Spleen (tissue), 7 donors: ENCODE data around the gene NUP98.

Experiments used
- POLR2A ChIP-seq, 3 donors: fragments of 450-650 bp; IDR thresholded peaks; one replicate each; pipeline ENCODE4 v1.5.1; 2017; ENCODE audit warnings: antibody characterized with exemption in 3 of 3, mild to moderate bottlenecking in 1 of 3
- POLR2AphosphoS5 ChIP-seq, 3 donors: sonication (generic); formaldehyde crosslinking; IDR thresholded peaks; one replicate each; pipeline ENCODE4 v1.5.1; 2017; ENCODE audit warnings: antibody characterized with exemption in 3 of 3
- TF ChIP-seq, protein P1 (sequence below), 11 experiments: fragments of 200-600 bp in 7 of 11; fragments of 450-650 bp in 4 of 11; sonication (generic) in 4 of 11; IDR thresholded peaks in 8 of 11; conservative IDR thresholded peaks in 3 of 11; 1 replicate in 7 of 11; 2 replicates in 4 of 11; pipeline versions ENCODE4 v1.4.0 to v1.8.0; 2016 to 2021; ENCODE audit warnings: antibody characterized with exemption in 11 of 11, inconsistent platforms in 4 of 11, mild to moderate bottlenecking in 1 of 11
- donor health status: DM: no; HTN: no; CAD: no; lungs with moderate emphysema.
- donor health status: DM: no; HTN: no; CAD: no.
- donor health status: DM: no; HTN: no; CAD: no.

DNA sequence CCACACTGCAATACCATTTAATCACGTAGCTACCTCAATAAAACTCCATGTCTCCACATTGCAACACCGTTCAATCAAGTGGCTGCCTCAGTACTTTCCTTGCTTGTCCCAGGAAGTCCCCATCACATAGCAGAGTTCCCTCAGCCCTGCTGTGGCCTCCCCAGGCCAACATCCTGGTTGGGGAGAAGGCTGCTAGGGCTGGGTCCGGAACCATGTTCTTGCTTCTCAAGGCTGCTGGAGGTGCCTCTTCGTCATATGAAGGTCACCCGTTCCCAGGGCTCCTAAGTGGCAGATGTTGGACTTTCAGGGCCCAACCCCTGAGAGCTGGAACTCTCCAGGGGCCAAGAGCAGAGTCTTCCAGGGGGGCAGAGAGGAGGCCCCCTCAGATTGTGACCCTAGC is 158.8 kb downstream of the NUP98 start:
- TF ChIP-seq, protein P1, sequence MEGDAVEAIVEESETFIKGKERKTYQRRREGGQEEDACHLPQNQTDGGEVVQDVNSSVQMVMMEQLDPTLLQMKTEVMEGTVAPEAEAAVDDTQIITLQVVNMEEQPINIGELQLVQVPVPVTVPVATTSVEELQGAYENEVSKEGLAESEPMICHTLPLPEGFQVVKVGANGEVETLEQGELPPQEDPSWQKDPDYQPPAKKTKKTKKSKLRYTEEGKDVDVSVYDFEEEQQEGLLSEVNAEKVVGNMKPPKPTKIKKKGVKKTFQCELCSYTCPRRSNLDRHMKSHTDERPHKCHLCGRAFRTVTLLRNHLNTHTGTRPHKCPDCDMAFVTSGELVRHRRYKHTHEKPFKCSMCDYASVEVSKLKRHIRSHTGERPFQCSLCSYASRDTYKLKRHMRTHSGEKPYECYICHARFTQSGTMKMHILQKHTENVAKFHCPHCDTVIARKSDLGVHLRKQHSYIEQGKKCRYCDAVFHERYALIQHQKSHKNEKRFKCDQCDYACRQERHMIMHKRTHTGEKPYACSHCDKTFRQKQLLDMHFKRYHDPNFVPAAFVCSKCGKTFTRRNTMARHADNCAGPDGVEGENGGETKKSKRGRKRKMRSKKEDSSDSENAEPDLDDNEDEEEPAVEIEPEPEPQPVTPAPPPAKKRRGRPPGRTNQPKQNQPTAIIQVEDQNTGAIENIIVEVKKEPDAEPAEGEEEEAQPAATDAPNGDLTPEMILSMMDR (IDR thresholded peaks at IDR 0.05 in 8 of 11, conservative IDR thresholded peaks at IDR 0.05 in 3 of 11): no peak
- no peak for TF ChIP-seq POLR2A (IDR thresholded peaks at IDR 0.05)
- TF ChIP-seq POLR2AphosphoS5 (IDR thresholded peaks at IDR 0.05): no peak
